ENCODE measurements around the gene RALGAPA2. TPM values are rescaled to one million over a fixed set of nuclear protein-coding genes. Genes with fewer than 3 reads are reported as not detected.

The RALGAPA2 gene
- total RNA-seq, 1 donor = 10.8 TPM

DNA sequence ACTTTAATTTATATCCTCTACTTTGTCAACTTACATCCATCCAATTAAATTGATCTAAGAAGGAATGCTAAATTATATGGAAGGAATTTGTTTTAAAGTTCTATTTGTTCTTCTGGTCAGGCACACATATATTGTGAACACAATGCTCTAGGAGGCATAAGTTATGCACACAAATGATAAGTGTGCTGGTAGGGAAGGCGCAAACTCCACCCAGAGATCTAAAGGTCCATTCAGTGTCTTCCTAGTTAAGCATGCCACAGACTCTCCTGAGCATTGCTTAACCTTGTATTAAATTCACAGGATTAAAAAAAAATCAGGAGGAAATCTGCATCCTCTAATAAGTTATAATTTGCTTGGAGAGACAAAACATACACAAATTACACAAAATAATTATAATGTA lies 127.3 kb downstream of the RALGAPA2 start:
- TF ChIP-seq, protein P1, sequence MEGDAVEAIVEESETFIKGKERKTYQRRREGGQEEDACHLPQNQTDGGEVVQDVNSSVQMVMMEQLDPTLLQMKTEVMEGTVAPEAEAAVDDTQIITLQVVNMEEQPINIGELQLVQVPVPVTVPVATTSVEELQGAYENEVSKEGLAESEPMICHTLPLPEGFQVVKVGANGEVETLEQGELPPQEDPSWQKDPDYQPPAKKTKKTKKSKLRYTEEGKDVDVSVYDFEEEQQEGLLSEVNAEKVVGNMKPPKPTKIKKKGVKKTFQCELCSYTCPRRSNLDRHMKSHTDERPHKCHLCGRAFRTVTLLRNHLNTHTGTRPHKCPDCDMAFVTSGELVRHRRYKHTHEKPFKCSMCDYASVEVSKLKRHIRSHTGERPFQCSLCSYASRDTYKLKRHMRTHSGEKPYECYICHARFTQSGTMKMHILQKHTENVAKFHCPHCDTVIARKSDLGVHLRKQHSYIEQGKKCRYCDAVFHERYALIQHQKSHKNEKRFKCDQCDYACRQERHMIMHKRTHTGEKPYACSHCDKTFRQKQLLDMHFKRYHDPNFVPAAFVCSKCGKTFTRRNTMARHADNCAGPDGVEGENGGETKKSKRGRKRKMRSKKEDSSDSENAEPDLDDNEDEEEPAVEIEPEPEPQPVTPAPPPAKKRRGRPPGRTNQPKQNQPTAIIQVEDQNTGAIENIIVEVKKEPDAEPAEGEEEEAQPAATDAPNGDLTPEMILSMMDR (IDR thresholded peaks at IDR 0.05; ENCODE audit: insufficient read depth, low read length) = no peak
- DNase-seq (ENCODE audit: low read depth) = no peak
- no peak overlapping the region for H3K4me3 ChIP-seq (ENCODE audit: low read depth, low read length)

DNA sequence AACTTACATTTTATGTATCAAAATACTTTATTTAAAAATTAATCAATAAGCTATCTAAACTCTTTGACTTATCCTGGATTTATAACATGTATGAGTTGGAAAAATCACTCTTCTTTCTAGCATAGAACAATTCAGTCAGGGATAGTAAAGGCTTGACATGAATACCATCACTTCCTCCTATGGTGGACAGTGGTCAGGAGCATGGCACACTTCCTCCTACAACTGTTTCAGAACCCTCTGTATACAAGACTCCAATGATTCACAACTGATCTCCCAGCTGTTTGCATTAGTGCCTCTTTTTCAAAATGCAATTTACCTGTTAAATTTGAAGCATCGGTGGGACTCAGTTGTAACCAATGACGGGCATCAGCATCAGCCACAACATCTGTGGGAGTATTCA lies 129.7 kb downstream of the RALGAPA2 start:
- TF ChIP-seq, protein P1 (IDR thresholded peaks at IDR 0.05; ENCODE audit: insufficient read depth, low read length) = no peak
- DNase-seq (ENCODE audit: low read depth) = no peak
- H3K4me3 ChIP-seq (ENCODE audit: low read depth, low read length) = no peak overlapping the region

DNA sequence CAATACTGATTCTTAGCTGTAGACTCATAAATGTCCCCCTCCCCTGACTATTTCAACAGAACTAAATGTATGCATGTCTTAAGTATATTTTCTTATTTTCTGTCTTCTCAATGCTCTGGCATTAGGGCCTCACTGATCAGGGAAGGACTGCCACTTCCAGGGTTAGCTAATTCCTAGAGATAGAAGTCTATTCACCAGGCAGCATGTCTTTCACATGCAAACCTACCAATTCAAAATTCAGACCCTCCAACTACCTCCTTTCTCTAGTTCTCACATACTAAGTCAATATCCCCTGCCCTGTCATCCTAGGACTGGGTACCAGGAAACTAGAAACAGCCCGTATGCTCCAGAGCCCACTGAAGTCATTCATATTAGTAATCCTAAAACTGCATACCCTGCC lies 132.3 kb downstream of the RALGAPA2 start:
- H3K4me3 ChIP-seq (ENCODE audit: low read depth, low read length) = no peak overlapping the region
- TF ChIP-seq, protein P1 (IDR thresholded peaks at IDR 0.05; ENCODE audit: insufficient read depth, low read length) = no peak
- no peak for DNase-seq (ENCODE audit: low read depth)

DNA sequence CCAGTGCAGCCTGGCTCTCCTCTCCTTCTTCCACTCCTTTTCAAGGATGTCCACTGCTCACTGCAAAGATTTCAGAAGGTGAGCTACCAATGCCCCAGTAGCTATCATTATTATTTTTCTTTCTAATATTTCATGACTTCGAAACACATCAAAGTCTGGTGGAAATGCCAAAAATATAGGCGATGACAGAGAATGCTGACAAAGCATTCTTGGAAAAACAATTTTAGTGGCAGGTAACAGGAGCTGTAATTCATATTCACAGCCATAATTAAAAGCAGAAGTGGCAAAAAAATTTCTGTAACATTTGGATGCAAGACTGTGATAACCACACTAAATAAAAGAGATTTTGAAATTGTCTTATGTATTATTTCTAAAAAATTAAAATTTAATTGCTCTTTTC lies 133.6 kb downstream of the RALGAPA2 start:
- TF ChIP-seq, protein P1 (IDR thresholded peaks at IDR 0.05; ENCODE audit: insufficient read depth, low read length) = no peak
- H3K4me3 ChIP-seq (ENCODE audit: low read depth, low read length) = no peak overlapping the region
- no peak for DNase-seq (ENCODE audit: low read depth)

DNA sequence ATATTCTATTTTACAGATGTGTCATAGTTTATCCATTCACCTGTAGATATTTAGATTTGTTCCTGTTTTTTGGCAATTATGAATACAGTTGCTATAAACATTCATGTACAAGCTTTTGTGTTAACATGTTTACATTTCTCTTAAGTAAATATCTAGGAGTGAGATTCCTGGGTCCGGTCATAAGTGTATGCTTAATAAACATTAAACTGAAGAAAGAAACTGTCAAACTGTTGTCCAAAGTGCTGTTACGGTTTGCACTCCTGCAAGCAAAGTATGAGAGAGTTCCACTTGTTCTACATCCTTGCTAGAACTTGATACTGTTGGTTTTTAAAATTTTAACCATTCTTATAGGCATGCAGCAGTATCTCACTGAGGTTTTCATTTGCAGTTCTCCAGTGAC lies 138.6 kb downstream of the RALGAPA2 start:
- TF ChIP-seq, protein P1 (IDR thresholded peaks at IDR 0.05; ENCODE audit: insufficient read depth, low read length) = no peak
- no peak overlapping the region for H3K4me3 ChIP-seq (ENCODE audit: low read depth, low read length)
- no peak for DNase-seq (ENCODE audit: low read depth)

DNA sequence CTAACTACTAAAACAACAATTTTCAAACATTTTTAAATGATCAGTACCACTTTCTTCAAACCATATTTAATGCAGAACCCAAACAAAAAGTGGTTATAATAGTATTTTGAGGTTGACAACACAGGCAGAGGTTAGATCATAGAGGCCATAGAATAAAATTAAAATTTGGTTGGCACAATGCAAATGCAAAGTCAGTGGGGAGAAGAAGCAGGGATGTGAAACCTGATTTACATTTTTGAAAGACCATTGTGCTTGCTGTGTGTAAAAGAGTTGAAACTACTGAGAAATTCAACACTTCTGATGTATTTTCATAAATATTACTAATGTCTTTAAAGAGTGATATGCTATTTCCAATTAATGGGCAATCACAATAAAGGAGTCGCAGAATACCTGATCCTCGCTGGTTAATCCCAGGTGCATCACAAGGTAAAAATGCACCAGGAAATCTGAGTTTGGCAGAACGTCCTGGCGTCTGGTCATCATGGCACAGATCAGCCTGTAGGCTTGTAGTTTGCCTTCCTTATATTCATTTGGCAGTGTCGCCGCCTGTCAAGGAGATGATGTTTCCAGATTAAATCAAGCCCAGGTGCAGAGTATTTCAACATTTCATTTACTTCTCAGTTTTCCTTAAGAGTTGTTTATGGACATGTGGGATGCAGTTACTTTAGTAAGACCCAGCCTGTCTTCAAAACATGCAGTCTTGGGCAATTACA lies 141.2 kb downstream of the RALGAPA2 start:
- TF ChIP-seq, protein P1 (IDR thresholded peaks at IDR 0.05; ENCODE audit: insufficient read depth, low read length) = no peak
- no peak overlapping the region for H3K4me3 ChIP-seq (ENCODE audit: low read depth, low read length)
- no peak for DNase-seq (ENCODE audit: low read depth)

Data from fibroblast of the aortic adventitia (primary cell).